HG03064 (cell line): Measurements from ENCODE around the gene PKN3.
"Not testable (repeated sequence)": the region's sequence is repeated elsewhere in the genome, so short reads cannot be mapped to it uniquely, and the experiment has no call there.

ENCODE experiments used
- ATAC-seq: cut with Tn5 transposase; IDR thresholded peaks from one replicate; pipeline ENCODE4 v1.9.1; 2021; ENCODE audit warnings: low read depth; ENCODE audit not compliant: unreplicated experiment

PKN3 gene

DNA sequence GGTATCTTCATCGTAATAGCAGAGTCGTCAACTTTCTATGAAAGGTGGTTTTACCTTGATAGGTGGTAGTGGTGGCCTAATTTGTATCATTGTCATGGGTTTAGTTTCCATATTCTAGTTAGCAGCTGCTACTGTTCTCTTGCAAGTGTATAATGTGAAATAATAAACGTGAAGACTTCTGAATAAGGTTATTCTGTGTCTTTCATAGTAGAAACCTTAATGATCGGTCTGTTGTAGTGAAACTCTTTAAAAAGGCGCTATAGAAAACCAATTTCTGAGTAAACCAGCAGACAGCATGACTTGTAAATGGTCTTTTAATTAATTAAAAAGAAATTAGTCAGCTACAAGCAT is 11.6 kb upstream of the PKN3 start:
- no peak for ATAC-seq

- ATAC-seq, result not testable (repeated sequence)
These were observed 8.6 kb upstream of the PKN3 start for GRCh38 chr9:128693738-128694137.

GRCh38 chr9:128694344-128694743 is 8.0 kb upstream of the PKN3 start:
- no peak for ATAC-seq

GRCh38 chr9:128696923-128697707 is 5.2 kb upstream of the PKN3 start:
- no peak for ATAC-seq

GRCh38 chr9:128699096-128699795 is 3.1 kb upstream of the PKN3 start:
- not testable (repeated sequence) for ATAC-seq

DNA sequence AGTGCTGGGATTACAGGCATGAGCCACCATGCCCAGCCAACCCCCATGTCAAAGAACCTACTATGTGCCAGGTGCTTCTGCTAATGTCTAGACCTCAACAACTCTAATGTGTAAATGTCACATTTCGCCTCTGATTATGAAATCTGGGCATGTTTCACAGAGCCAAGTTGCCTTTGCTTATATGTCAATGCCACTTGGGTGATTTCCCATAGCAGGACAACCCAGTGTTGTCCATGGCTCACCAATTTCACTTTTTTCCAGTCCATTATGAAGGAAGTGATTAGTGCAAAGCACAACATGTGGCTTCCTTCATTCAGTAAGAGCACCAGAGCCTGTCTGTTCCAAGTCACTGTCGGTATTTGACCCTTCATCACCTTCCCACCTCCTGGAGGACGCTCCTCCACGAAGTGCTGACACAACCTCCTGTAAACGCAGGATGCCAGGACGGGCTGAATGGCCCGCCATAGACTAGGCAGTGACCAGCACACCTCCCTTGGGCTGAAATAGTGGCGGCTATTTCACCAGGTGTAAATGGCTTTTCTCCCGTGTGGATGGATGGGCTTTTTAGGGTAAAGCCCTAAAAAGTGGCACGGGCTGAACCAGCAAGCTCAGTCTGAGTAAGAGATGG is 962 bp upstream of the PKN3 start:
- no peak for ATAC-seq

GRCh38 chr9:128702949-128703615 is 779 bp downstream of the PKN3 start:
- no peak for ATAC-seq

DNA sequence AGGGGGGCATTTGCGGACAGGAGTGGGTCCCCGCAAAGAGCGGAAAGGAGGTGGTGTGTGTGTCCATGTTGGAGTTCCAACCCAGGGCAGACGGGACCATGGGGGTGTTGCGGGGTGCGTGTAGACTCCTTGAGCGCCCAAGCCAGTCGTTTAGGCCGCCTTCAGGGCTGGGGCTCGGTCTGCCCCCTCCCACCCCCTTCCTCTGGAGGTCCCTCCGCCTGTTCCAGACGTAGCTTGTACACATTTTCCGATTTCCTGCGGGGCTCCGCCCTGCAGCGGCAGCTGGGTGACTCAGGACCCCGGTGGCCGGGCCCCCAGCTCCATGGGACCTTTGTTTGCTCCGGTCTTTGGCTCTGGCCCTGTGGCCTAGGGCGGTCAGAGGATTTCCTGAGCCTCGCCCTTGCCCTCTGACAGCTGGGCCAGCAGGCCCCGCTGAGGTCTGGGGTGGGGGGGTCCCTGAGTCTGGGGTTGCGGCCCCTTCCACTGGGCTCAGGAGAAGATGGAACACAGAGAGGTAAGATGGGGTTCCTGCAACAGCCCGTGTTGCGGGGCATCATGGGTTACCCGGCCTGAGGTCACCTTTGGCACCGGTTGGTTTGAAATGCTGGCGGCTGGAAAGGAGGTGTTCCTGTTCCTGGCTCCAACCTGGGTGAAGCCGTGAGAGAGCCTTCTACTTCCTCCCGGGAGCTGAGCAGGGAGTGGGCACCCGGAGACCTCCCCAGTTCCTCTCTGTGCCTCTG is 1.5 kb downstream of the PKN3 start:
- ATAC-seq, result no peak

DNA sequence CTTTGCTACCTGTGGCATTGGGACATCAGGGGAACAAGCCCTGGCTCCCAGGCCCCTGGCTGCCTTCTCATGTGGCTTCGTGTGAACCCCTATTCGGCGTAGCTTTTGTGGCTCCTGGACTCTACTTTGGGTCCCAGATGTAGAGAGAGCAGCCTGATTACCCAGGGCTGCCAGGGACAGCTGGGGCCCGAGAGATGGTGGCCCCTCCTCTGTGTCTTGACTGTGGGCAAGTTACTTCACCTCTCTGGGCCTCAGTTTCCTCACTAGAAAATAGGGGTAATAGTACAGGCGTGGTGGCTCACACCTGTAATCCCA is 2.0 kb downstream of the PKN3 start:
- no peak for ATAC-seq

DNA sequence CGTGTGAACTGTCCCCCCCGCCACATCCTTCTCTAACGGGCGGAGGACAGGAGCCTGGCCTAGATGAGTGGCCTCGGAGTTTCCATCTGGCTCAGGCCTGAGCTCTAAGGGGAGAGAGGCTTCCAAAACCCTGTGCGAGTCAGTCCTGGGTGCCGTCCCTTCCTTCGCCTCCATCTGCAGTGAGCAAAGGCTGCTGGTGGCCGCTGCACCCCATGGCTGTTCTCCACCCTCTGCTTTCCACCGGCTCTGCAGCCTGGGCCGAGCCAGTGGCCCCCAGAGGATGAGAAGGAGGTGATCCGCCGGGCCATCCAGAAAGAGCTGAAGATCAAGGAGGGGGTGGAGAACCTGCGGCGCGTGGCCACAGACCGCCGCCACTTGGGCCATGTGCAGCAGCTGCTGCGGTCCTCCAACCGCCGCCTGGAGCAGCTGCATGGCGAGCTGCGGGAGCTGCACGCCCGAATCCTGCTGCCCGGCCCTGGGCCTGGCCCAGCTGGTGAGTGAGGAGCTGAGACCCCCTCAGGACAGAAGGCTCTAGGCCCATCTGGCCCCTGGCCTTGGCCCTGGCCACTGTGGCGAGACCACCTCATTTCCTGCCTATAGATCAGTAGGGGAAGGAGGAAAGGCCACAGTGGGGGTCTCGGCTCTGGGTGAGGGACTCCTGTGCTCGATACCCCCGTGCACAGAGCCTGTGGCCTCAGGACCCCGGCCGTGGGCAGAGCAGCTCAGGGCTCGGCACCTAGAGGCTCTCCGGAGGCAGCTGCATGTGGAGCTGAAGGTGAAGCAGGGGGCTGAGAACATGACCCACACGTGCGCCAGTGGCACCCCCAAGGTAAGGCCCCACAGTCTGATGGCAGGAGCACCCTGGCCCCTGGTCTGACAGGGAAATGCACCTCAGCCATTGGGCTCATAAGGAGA is 3.0 kb downstream of the PKN3 start:
- no peak for ATAC-seq

GRCh38 chr9:128706045-128706444 is 3.7 kb downstream of the PKN3 start:
- ATAC-seq, result no peak

GRCh38 chr9:128706671-128707381 is 4.5 kb downstream of the PKN3 start:
- ATAC-seq, result no peak

DNA sequence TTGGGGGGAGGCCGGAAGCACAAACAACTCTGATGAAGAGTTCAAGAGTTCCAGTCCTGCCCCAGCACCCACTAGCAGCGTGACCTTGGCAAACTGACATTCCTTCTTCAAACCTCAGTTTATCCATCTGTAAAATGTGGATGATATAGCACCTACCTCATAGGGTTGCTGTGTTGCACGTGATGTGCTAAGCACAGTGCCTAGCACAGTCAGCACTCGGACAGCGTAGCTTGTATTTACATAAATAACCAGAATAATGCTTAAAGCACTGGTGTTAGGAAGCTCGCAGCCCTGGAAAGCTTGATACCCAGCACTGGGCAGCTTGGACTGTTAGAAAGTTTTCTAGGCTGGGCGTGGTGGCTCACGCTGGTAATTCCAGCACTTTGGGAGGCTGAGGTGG is 5.1 kb downstream of the PKN3 start:
- ATAC-seq, result no peak

- no peak for ATAC-seq
These were observed 10.4 kb downstream of the PKN3 start for GRCh38 chr9:128712451-128713410.

DNA sequence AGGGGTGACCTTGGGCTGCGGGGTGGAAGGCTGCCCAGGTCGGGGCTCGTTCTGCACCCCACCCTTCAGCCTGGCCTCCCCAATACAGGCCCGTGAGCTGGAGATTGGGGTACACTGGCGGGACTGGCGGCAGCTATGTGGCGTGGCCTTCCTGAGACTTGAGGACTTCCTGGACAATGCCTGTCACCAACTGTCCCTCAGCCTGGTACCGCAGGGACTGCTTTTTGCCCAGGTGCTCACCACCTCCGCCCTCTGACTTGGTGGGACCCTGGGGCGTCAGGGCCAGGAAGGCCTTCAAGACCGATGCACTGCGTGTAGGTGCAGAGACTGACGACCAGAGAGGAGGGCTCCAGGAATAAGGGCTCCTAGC is 11.1 kb downstream of the PKN3 start:
- ATAC-seq, result no peak

DNA sequence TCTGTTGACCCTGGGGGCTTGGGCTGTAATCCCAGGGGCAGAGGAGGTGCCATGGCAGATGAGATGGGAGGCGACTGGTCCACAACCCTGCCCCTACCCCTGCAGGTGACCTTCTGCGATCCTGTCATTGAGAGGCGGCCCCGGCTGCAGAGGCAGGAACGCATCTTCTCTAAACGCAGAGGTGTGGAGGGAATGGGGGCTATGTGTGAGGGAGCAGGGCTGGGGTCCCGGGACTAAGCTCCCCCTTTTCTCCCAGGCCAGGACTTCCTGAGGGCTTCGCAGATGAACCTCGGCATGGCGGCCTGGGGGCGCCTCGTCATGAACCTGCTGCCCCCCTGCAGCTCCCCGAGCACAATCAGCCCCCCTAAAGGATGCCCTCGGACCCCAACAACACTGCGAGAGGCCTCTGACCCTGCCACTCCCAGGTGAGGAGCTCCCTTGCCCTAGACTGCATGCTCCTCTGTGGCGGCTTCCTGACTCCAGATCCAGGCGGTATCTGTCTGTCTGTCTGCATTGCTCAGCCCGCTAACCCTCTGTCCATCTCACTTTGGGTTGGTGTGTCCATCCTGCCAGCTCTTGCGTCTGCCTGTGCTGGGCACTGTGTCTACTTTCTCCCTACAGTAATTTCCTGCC is 11.8 kb downstream of the PKN3 start:
- ATAC-seq, result no peak

GRCh38 chr9:128714586-128715435 is 12.5 kb downstream of the PKN3 start:
- no peak for ATAC-seq
